NAMALWA (cell line): ENCODE measurements around the gene CPXM2.

Experiments
- DNase-seq: peaks from one replicate; pipeline ENCODE4 v3.0.0-alpha.2; 2015; ENCODE audit warnings: low spot score

Gene CPXM2

DNA sequence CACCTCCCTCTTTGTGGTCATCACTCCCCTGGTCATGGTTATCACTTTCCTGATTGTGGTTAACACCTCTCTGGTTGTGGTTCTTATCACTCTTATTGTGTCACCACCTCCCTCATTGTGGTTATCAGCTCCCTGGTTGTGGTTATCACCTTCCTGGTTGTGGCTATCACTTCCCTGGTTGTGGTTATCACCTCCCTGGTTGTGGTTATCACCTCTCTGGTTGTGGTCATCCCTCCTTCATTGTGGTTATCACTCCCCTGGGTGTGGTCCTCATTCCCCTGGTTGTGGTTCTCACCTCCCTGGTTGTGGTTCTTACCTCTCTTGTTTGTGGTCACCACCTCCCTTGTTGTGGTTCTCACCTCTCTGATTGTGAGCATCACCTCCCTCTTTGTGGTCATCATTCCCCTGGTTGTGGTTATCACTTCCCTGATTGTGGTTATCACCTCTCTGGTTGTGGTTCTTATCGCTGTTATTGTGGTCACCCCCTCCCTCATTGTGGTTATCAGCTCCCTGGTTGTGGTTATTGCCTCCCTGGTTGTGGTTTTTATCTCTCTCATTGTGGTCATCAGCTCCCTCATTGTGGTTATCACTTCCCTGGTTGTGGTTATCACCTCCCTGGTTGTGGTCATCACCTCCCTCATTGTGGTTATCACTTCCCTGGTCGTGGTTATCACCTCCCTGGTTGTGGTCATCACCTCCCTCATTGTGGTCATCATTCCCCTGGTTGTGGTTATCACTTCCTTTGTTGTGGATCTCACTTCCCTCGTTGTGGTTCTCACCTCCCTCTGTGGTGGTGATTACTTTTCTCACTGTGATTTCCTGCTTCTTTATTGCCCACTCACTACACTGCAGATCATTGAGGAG is 118.7 kb downstream of the CPXM2 start:
- no peak for DNase-seq

- no peak for DNase-seq
Observed at GRCh38 chr10:123771877-123772644, 119.5 kb downstream of the CPXM2 start.

DNA sequence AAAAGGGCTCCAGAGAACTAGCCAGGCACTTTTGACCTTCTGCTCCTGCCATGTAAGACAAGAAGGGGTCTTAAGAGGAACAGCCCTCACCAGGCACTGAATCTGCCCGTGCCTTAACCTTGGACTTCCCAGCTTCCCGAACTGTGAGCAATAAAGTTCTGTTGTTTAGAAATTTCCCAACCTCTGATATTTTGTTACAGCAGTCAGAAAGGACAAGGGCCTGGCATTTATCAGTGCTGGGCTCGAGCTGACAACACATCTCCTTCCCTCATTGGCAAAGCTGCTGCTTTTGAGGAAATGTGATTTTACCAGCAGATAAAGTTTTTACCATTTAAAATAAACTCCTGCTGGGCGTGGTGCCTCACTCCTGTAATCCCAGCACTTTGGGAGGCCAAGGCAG is 122.0 kb downstream of the CPXM2 start:
- no peak for DNase-seq

DNA sequence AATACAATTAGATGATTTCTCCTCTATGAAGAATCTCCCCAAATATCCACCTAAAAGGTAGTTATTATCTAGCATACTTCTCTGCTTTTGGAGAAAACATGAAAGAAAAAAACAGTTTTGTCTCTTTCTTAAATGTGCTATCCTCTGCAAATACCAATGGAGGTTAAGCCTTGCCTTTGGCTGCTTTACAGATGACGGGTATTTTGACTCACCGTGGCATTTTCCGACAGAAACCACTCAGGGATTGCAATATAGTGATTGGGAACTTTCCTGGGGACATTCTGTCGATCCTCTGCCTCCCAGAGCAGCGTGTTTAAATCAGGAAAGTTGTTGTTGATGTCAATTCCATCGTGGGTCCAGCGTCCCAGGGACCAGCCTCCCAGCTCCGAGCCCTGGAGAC is 124.8 kb downstream of the CPXM2 start:
- no peak for DNase-seq

GRCh38 chr10:123766012-123766411 is 125.6 kb downstream of the CPXM2 start:
- DNase-seq, result no peak

GRCh38 chr10:123761666-123762230 is 129.9 kb downstream of the CPXM2 start:
- DNase-seq, result no peak

- DNase-seq, result no peak
Observed at GRCh38 chr10:123761038-123761428, 130.6 kb downstream of the CPXM2 start.

GRCh38 chr10:123760356-123761037 is 131.1 kb downstream of the CPXM2 start:
- no peak for DNase-seq

DNA sequence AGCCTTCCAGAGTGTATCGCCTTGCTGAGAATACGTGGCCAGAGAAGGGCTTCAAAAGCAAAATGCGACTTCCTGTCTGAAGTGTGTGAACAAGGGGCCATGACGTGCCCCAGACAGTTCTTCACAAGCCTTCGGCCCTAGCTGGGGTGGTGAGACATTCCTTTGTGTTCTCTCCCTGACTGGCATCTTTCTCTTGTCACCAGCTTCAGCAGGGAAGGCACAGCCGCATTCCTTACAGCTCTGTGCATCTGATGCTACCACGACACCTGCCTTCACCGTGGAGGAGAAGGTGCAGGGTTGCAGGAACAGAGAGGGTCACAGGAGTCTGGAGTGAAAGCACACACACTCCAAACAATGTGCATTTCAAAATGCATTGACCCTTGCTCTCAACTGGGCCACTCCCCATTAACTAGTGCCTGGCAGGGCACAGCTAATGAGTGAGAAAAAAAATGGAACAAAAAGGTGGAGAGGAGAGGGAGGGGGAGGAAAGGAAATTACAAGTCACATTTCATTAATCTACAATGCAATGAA is 132.0 kb downstream of the CPXM2 start:
- DNase-seq, result no peak

DNA sequence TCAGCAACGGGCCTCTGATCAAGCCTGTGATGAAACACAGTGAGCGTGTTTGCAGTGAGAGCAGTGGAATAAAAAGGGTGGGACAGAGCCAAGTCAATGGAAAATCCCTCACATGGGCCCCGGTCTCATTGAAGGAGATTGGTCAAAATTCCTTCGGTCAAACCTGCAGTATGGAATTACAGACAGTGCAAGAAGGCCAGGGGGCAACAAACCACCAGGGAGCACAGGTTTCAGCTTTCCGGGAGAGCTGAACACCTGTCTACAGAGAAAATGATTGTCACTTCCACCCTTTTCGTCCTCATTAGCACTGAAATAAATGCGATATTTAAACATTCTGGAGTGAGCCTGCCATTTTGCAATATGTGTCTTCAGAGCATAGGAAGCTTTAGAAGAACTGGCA is 132.6 kb downstream of the CPXM2 start:
- DNase-seq, result no peak

DNA sequence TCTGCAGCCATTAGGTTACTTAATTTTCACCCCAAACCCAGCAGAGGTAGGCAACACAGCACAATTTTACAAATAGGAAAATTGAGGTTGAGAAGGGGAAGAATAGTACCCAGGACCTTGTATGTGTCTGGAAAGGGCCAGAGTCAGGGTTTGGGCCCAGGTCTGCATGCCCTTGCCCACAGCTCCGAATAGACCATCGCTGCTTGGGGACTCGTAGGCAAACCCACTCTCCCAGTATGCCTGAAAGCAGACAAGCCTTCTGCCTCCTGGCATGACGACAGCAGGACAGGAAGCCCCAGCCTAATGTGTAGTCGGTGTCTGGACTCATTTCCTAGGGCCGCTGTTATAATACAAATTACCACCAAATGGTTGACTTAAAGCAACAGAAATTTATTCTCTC is 133.8 kb downstream of the CPXM2 start:
- no peak for DNase-seq

GRCh38 chr10:123755061-123755460 is 136.5 kb downstream of the CPXM2 start:
- no peak for DNase-seq

- DNase-seq, result no peak
Observed at GRCh38 chr10:123754123-123754522, 137.5 kb downstream of the CPXM2 start.

DNA sequence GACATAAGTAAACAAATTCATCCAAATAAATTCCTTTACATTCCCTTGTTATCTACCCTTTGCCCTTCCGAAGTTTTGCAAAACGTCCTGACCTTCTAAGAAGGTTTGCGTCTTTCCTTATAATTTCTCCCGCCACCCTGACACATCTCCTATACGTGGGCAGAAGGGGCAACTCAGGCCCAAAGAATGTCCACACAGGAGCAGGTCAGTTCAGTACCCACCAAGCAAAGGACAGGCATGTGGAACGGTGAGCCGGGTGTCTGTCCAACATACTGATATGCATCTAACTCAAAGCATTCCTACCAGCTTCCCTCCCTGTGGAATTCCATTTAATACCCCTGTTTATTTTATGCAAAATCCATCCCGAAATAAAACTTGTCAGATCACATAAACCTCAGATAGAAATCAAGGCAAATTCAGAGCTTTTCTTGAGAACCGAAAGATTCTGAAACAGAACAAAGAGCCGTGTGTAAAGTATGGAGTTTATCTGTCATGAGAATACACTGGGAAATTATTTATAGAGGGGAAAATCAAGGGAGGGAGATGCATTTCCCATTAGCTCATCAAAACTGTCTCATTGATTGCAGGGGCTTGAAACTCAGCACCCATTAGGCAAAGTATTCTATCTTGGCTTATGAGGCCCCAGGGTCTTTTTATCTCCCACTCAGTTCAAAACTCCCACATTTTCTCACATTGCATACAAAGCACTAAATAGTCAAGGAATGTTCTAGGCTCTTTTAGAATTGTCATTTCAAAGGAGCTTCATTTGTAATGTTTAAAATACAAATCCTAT is 140.1 kb downstream of the CPXM2 start:
- DNase-seq, result no peak

- DNase-seq, result no peak
Observed at GRCh38 chr10:123750901-123751300, 140.7 kb downstream of the CPXM2 start.

GRCh38 chr10:123748711-123749110 is 142.9 kb downstream of the CPXM2 start:
- DNase-seq, result no peak

DNA sequence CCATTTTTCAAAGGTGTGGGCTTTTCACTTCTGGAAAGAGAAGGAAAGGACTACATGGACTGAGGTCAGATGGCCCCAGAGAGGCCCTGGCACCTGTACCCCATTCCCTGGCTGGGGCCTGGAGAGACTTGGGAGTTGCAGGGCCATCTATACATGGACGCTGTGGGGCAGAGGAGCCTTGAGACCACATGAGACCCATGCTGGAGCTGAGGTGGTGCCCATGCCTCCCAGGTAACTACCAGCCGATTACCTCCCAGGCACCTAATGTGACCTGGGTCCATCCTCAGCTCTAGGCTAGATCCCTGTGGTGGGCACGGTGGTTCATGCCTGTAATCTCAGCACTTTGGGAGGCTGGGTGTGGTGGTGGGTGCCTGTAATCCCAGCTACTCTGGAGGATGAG is 144.2 kb downstream of the CPXM2 start:
- DNase-seq, result no peak

GRCh38 chr10:123746942-123747341 is 144.7 kb downstream of the CPXM2 start:
- DNase-seq, result no peak

DNA sequence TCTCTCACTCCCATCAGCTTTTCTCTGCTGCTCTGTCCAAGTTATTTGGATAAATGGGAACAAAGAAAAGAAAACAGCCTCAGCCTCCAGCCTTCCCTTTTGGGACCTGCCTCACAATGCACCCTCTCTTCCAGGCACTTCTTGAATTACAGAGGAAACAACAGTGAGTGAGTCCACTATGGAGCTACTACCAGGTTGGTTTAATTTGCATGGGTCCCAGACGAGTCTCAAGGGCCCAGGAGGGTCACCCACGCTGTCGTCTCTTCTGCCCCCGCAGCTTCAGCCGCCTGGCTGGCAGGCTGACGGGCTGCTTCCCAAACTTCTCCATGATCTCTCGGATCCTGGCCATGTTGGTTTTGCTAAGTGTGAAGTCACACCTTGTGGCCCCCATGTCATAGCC is 145.1 kb downstream of the CPXM2 start:
- DNase-seq, result no peak

DNA sequence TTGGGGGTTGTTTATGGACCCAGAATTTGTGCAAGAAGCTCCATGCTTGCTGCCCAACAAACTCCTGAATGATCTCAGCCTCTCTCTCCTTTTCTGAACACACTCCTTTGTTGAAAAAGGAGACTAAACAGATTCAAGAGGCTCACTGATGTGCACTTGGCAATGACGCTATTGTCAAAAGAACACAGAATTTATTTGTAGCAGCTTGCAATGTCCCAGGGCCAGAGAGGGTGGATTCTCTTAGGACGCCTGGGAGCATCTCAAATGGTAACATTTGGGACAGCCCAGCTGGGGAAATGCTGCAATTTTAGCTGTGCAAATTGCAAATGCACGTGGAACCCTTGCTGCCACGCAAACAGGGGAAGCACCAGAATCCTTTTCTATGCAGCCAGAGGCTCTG is 145.5 kb downstream of the CPXM2 start:
- no peak for DNase-seq

- no peak for DNase-seq
Observed at GRCh38 chr10:123744224-123744536, 147.4 kb downstream of the CPXM2 start.
